ENCODE results near the gene ASB6. TPM values are rescaled to one million over a fixed set of nuclear protein-coding genes. Genes with fewer than 3 reads are reported as not detected.

ASB6 gene
- total and polyA plus RNA-seq, 2 of the 13 experiments (the other 11 are each of a cell fraction or from before 2014, with no cell fraction given): 8.2 to 8.4 TPM

- TF ChIP-seq, protein P1, sequence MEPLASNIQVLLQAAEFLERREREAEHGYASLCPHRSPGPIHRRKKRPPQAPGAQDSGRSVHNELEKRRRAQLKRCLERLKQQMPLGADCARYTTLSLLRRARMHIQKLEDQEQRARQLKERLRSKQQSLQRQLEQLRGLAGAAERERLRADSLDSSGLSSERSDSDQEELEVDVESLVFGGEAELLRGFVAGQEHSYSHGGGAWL (CRISPR knock-in tag; IDR thresholded peaks at IDR 0.05): no peak
- TF ChIP-seq IKZF1 (IDR thresholded peaks at IDR 0.05): no peak
- no peak for TF ChIP-seq ASH2L (IDR thresholded peaks at IDR 0.05; ENCODE audit: insufficient read length, low read depth, low read length)
- no peak for TF ChIP-seq SATB2 (CRISPR knock-in tag; IDR thresholded peaks at IDR 0.05)
- no peak for TF ChIP-seq ZNF280D (CRISPR knock-in tag; IDR thresholded peaks at IDR 0.05)
- no peak for TF ChIP-seq CEBPB (IDR thresholded peaks at IDR 0.05; ENCODE audit: borderline replicate concordance, low read depth, low read length)
- no peak for TF ChIP-seq ZNF564 (CRISPR knock-in tag; IDR thresholded peaks at IDR 0.05)
- no peak for TF ChIP-seq ZNF772 (CRISPR knock-in tag; IDR thresholded peaks at IDR 0.05)
- no peak for TF ChIP-seq MTF2 (CRISPR knock-in tag; IDR thresholded peaks at IDR 0.05; ENCODE audit: borderline replicate concordance)
- TF ChIP-seq CENPX (CRISPR knock-in tag; IDR thresholded peaks at IDR 0.05): no peak
- no peak for TF ChIP-seq ZNF3 (CRISPR knock-in tag; IDR thresholded peaks at IDR 0.05)
- no peak for TF ChIP-seq ZFY (CRISPR knock-in tag; IDR thresholded peaks at IDR 0.05)
- no peak for TF ChIP-seq ZNF496 (CRISPR knock-in tag; IDR thresholded peaks at IDR 0.05; ENCODE audit: insufficient replicate concordance)
- TF ChIP-seq ZHX1 (CRISPR knock-in tag; IDR thresholded peaks at IDR 0.05; ENCODE audit: low read depth): no peak
- TF ChIP-seq, protein P2, sequence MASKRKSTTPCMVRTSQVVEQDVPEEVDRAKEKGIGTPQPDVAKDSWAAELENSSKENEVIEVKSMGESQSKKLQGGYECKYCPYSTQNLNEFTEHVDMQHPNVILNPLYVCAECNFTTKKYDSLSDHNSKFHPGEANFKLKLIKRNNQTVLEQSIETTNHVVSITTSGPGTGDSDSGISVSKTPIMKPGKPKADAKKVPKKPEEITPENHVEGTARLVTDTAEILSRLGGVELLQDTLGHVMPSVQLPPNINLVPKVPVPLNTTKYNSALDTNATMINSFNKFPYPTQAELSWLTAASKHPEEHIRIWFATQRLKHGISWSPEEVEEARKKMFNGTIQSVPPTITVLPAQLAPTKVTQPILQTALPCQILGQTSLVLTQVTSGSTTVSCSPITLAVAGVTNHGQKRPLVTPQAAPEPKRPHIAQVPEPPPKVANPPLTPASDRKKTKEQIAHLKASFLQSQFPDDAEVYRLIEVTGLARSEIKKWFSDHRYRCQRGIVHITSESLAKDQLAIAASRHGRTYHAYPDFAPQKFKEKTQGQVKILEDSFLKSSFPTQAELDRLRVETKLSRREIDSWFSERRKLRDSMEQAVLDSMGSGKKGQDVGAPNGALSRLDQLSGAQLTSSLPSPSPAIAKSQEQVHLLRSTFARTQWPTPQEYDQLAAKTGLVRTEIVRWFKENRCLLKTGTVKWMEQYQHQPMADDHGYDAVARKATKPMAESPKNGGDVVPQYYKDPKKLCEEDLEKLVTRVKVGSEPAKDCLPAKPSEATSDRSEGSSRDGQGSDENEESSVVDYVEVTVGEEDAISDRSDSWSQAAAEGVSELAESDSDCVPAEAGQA (IDR thresholded peaks at IDR 0.05; ENCODE audit: low read depth): no peak
- TF ChIP-seq, protein P2 (CRISPR knock-in tag; IDR thresholded peaks at IDR 0.05; ENCODE audit: borderline replicate concordance): no peak
- no peak for TF ChIP-seq MED1 (CRISPR knock-in tag; IDR thresholded peaks at IDR 0.05)
- no peak for TF ChIP-seq DNMT3B (CRISPR knock-in tag; conservative IDR thresholded peaks at IDR 0.05)
- no peak for TF ChIP-seq ZNF205 (CRISPR knock-in tag; IDR thresholded peaks at IDR 0.05)
- no peak for TF ChIP-seq TAF15 (IDR thresholded peaks at IDR 0.05; ENCODE audit: low read depth, low read length, poor library complexity, severe bottlenecking)
These were observed 34.9 kb downstream of the ASB6 start (continued) for GRCh38 chr9:129607027-129607387.
